H9 (cell line): Measurements from ENCODE around the gene ANXA10. TPM values are rescaled to one million over a fixed set of nuclear protein-coding genes. Genes with fewer than 3 reads are reported as not detected.

Experiments used
- DNase-seq: peaks from one replicate; pipeline ENCODE4 v3.0.0-alpha.2; 2017
- H2AFZ ChIP-seq: one replicate; pipeline ENCODE4 v1.6.1; 2013; ENCODE audit warnings: mild to moderate bottlenecking, low read length, control low read depth, moderate library complexity
- H2AK5ac ChIP-seq: 2 replicates; pipeline ENCODE4 v1.6.1; 2013; ENCODE audit warnings: low read length, control low read depth, mixed read lengths; ENCODE audit not compliant: insufficient read length
- H2BK120ac ChIP-seq: one replicate; pipeline ENCODE4 v1.6.1; 2013; ENCODE audit warnings: low read depth, mild to moderate bottlenecking, low read length, control low read depth, inconsistent platforms; ENCODE audit not compliant: poor library complexity, severe bottlenecking
- H2BK12ac ChIP-seq: 2 replicates; pipeline ENCODE4 v1.6.1; 2013; ENCODE audit warnings: low read length, control low read depth, mixed read lengths, low read depth; ENCODE audit not compliant: insufficient read length
- H2BK15ac ChIP-seq: 2 replicates; pipeline ENCODE4 v1.6.1; 2013; ENCODE audit warnings: low read depth, low read length, control low read depth
- H2BK20ac ChIP-seq: one replicate; pipeline ENCODE4 v1.6.1; 2013; ENCODE audit warnings: low read depth, mild to moderate bottlenecking, low read length, control low read depth, inconsistent platforms; ENCODE audit not compliant: poor library complexity, severe bottlenecking
- H2BK5ac ChIP-seq: 2 replicates; pipeline ENCODE4 v1.6.1; 2013; ENCODE audit warnings: low read length, control low read depth, mixed read lengths; ENCODE audit not compliant: insufficient read length
- H3K14ac ChIP-seq: 2 replicates; pipeline ENCODE4 v1.6.1; 2013; ENCODE audit warnings: low read length, control low read depth; ENCODE audit not compliant: insufficient read depth
- H3K18ac ChIP-seq: 2 replicates; pipeline ENCODE4 v1.6.1; 2013; ENCODE audit warnings: low read depth, mild to moderate bottlenecking, mixed read lengths, low read length, control low read depth; ENCODE audit not compliant: insufficient read length
- H3K23ac ChIP-seq: 2 replicates; pipeline ENCODE4 v1.6.1; 2013; ENCODE audit warnings: low read length, control low read depth, mixed read lengths, low read depth; ENCODE audit not compliant: insufficient read length
- H3K23me2 ChIP-seq: 2 replicates; pipeline ENCODE4 v1.6.1; 2013; ENCODE audit warnings: low read depth, mild to moderate bottlenecking, mixed read lengths, low read length, control low read depth; ENCODE audit not compliant: insufficient read length, poor library complexity, severe bottlenecking
- H3K27ac ChIP-seq: 2 replicates; pipeline ENCODE4 v1.5.1; 2013; ENCODE audit warnings: low read length, control low read depth, mixed read lengths, low read depth; ENCODE audit not compliant: insufficient read length
- H3K27me3 ChIP-seq: 2 replicates; pipeline ENCODE4 v1.6.1; 2013; ENCODE audit warnings: low read length, control low read depth, inconsistent platforms; ENCODE audit not compliant: insufficient read depth
- H3K4ac ChIP-seq: 2 replicates; pipeline ENCODE4 v1.6.1; 2013; ENCODE audit warnings: low read depth, mild to moderate bottlenecking, control low read depth, inconsistent platforms, low read length, moderate library complexity
- H3K4me1 ChIP-seq: 2 replicates; pipeline ENCODE4 v1.6.1; 2013; ENCODE audit warnings: low read length, control low read depth, inconsistent platforms; ENCODE audit not compliant: insufficient read depth
- H3K4me2 ChIP-seq: 2 replicates; pipeline ENCODE4 v1.6.1; 2013; ENCODE audit warnings: low read length, control low read depth, mixed read lengths; ENCODE audit not compliant: insufficient read length, insufficient read depth
- H3K56ac ChIP-seq: 2 replicates; pipeline ENCODE4 v1.6.1; 2013; ENCODE audit warnings: low read depth, mild to moderate bottlenecking, mixed read lengths, low read length, control low read depth; ENCODE audit not compliant: insufficient read length
- H3K79me1 ChIP-seq: 2 replicates; pipeline ENCODE4 v1.6.1; 2013; ENCODE audit warnings: low read depth, mild to moderate bottlenecking, moderate library complexity, low read length, control low read depth, inconsistent platforms; ENCODE audit not compliant: insufficient read depth, poor library complexity, severe bottlenecking
- H3K79me2 ChIP-seq: 2 replicates; pipeline ENCODE4 v1.6.1; 2013; ENCODE audit warnings: low read length, control low read depth, inconsistent platforms; ENCODE audit not compliant: insufficient read depth
- H3K9ac ChIP-seq: 2 replicates; pipeline ENCODE4 v1.6.1; 2013; ENCODE audit warnings: low read length, control low read depth, mixed read lengths; ENCODE audit not compliant: insufficient read length; ENCODE audit errors: extremely low read depth
- H3K9me3 ChIP-seq: one replicate; pipeline ENCODE4 v1.6.1; 2013; ENCODE audit warnings: low read depth, low read length, inconsistent platforms; ENCODE audit not compliant: control insufficient read depth
- H3T11ph ChIP-seq: one replicate; pipeline ENCODE4 v1.6.1; 2013; ENCODE audit warnings: mild to moderate bottlenecking, low read length, control low read depth, inconsistent platforms
- H4K20me1 ChIP-seq: one replicate; pipeline ENCODE4 v1.6.1; 2013; ENCODE audit not compliant: control insufficient read depth, insufficient read length, insufficient read depth
- H4K5ac ChIP-seq: 2 replicates; pipeline ENCODE4 v1.6.1; 2013; ENCODE audit warnings: low read depth, mild to moderate bottlenecking, mixed read lengths, low read length, control low read depth; ENCODE audit not compliant: insufficient read length
- H4K8ac ChIP-seq: replicated peaks from 2 replicates; pipeline ENCODE4 v1.6.1; 2013; ENCODE audit warnings: low read length, control low read depth, mixed read lengths, low read depth; ENCODE audit not compliant: insufficient read length
- H4K91ac ChIP-seq: 2 replicates; pipeline ENCODE4 v1.6.1; 2013; ENCODE audit warnings: low read depth, mild to moderate bottlenecking, moderate library complexity, mixed read lengths, low read length, control low read depth; ENCODE audit not compliant: insufficient read length
- H3K27ac Mint-ChIP-seq, 3 experiments: 2 replicates in 2 of 3; 3 replicates in 1 of 3; pipeline ENCODE4 v1.8.0; 2020 to 2021; ENCODE audit warnings: mixed read lengths in 3 of 3, mild to moderate bottlenecking in 1 of 3, moderate library complexity in 1 of 3
- H3K27me3 Mint-ChIP-seq: 2 replicates; pipeline ENCODE4 v1.8.0; 2021; ENCODE audit warnings: low read depth, mild to moderate bottlenecking, moderate library complexity, mixed read lengths
- H3K36me3 Mint-ChIP-seq, 3 experiments: 2 replicates in 2 of 3; 3 replicates in 1 of 3; pipeline ENCODE4 v1.8.0; 2020 to 2021; ENCODE audit warnings: low read depth in 3 of 3, mixed read lengths in 3 of 3; ENCODE audit not compliant: insufficient read depth in 1 of 3
- H3K4me1 Mint-ChIP-seq, 2 experiments: 2 replicates each; pipeline ENCODE4 v1.8.0; 2020; ENCODE audit warnings: mixed read lengths in 2 of 2
- H3K4me3 Mint-ChIP-seq, 2 experiments: 2 replicates in 1 of 2; 3 replicates in 1 of 2; pipeline ENCODE4 v1.8.0; 2020 to 2021; ENCODE audit warnings: mild to moderate bottlenecking in 2 of 2, mixed read lengths in 2 of 2, moderate library complexity in 1 of 2
- H3K9me3 Mint-ChIP-seq, 2 experiments: 2 replicates in 1 of 2; 3 replicates in 1 of 2; pipeline ENCODE4 v1.8.0; 2020; ENCODE audit warnings: mild to moderate bottlenecking in 2 of 2, mixed read lengths in 2 of 2, moderate library complexity in 1 of 2
- CTCF ChIP-seq: fragments of 200-600 bp; sonication (generic); conservative IDR thresholded peaks from 3 replicates; pipeline ENCODE4 v1.8.0; 2021; ENCODE audit warnings: antibody characterized with exemption, mild to moderate bottlenecking
- WGBS: extraction: QIAGEN DNeasy Blood & Tissue Kit; methylation state at CpG from one replicate; pipeline ENCODE4 v1.1.7; 2013; ENCODE audit warnings: missing lambda C conversion rate, low lambda C conversion rate, mixed read lengths; ENCODE audit not compliant: insufficient read length; ENCODE audit errors: extremely low coverage; 5-methylcytosine and 5-hydroxymethylcytosine counted together
- total RNA-seq: library from RNA; stranded (reverse); gene quantifications from 2 replicates; pipeline ENCODE4 v1.2.1, GENCODE V29; 2021

ANXA10 gene
- total RNA-seq, 1 experiment from 2014 or later = not detected

DNA sequence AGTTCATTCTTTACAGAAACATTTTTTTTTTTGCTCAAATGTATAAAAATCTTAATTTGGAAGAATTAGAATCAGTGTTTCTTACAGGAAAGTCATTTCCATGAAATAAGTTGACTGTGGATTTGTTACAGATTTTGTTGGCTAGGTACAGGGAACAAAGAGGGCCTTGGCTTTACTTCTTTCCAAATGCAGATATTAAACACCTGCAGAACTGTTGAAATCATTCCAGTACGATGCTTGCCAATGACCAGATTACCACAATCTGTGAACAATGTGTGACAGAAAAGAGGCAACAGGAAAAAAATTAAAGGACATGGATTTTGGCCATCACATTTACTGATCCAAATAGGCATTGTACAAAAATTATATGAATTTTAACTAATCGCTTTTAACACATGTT is 70.8 kb downstream of the ANXA10 start:
- Histone ChIP-seq H3K9me3 (no peaks in the 10 kb centered on the region), H3K9ac (no peak overlapping the region), H2AK5ac (no peak overlapping the region), H3K56ac (no peak overlapping the region), H4K8ac (no peak overlapping the region), H3K4me1 (no peaks in the 10 kb centered on the region), H3K14ac (no peak overlapping the region), H4K20me1 (no peaks in the 10 kb centered on the region), H4K91ac (no peak overlapping the region), H2BK120ac (no peak overlapping the region), H2BK5ac (no peak overlapping the region), H3K79me1 (no peaks in the 10 kb centered on the region), H2AFZ (no peak overlapping the region), H2BK12ac (no peak overlapping the region), H3K79me2 (no peaks in the 10 kb centered on the region), H3K4me2 (no peak overlapping the region), H3K23me2 (no peaks in the 10 kb centered on the region), H4K5ac (no peak overlapping the region), H3T11ph (no peak overlapping the region), H3K23ac (no peak overlapping the region), H3K27me3 (no peaks in the 10 kb centered on the region), H2BK20ac (no peak overlapping the region), H3K27ac (no peak overlapping the region), H3K4ac (no peak overlapping the region), H3K18ac (no peak overlapping the region), H2BK15ac (no peak overlapping the region)
- peaks cover 3 to 16% of the 10 kb centered on the region in 2 experiments for H3K9me3 Mint-ChIP-seq
- no peak overlapping the region for H3K4me3 Mint-ChIP-seq
- no peaks in the 10 kb centered on the region; a peak in 1 of 4 replicates for H3K4me1 Mint-ChIP-seq
- H3K36me3 Mint-ChIP-seq = peaks cover 0 to 12% (median 4%) of the 10 kb centered on the region in 3 experiments; a peak in 5 of 7 replicates
- no peaks in the 10 kb centered on the region for H3K27me3 Mint-ChIP-seq
- DNase-seq = no peak
- no peak overlapping the region for H3K27ac Mint-ChIP-seq
- no peak for TF ChIP-seq CTCF
- no CpG with 5 or more reads among the region's 2 CpGs for WGBS
